Left cardiac atrium (tissue), 4 donors: ENCODE results near the gene CCDC186. TPM values are rescaled to one million over a fixed set of nuclear protein-coding genes. Genes with fewer than 3 reads are reported as not detected.
A peak's percentile ranks its signal among the peaks of the same experiment; 100 is the strongest.

Experiments
- ATAC-seq, 2 donors: fragments of 200-7000 bp; cut with Tn5 transposase; one replicate each; pipeline ENCODE4 v1.9.1; 2020; ENCODE audit warnings: mild to moderate bottlenecking in 2 of 2, moderate library complexity in 2 of 2
- DNase-seq: peaks from one replicate; pipeline ENCODE4 v3.0.0-alpha.2; 2020
- intact Hi-C, 2 donors: fragments of 100-400 bp; cut with DNase I; formaldehyde crosslinking; loops; one replicate each; pipeline versions ENCODE4 v1.14.1 to v1.15.1; 2022 to 2023
- long read RNA-seq: library from polyadenylated mRNA; unstranded; transcript quantifications from one replicate; pipeline ENCODE4 v2.0.0, GENCODE V29; 2021
- total RNA-seq, 2 donors: library from RNA; stranded (reverse); fragmentation: NEBNext Ultra II Directional; extraction: Animal tissue kit (Norgen Biotek cat#: 25700); gene quantifications; one replicate each; pipeline ENCODE4 v1.2.1, GENCODE V29; 2021
- donor health status: DM: no; HTN: yes; CAD: no.
- donor health status: DM: no; HTN: yes; CAD: no; lungs with severe emphysema.
- donor health status: DM: yes; HTN: yes; CAD: no.
- donor health status: Dilated cardiomyopathy.

Gene CCDC186
- 10 to 100 TPM; 17.9 to 24.3 TPM for total RNA-seq
- long read RNA-seq, partial matches to known transcripts: 10 of 17 reads
- long read RNA-seq, other reads (novel, unspliced or antisense): 3 of 17 reads

DNA sequence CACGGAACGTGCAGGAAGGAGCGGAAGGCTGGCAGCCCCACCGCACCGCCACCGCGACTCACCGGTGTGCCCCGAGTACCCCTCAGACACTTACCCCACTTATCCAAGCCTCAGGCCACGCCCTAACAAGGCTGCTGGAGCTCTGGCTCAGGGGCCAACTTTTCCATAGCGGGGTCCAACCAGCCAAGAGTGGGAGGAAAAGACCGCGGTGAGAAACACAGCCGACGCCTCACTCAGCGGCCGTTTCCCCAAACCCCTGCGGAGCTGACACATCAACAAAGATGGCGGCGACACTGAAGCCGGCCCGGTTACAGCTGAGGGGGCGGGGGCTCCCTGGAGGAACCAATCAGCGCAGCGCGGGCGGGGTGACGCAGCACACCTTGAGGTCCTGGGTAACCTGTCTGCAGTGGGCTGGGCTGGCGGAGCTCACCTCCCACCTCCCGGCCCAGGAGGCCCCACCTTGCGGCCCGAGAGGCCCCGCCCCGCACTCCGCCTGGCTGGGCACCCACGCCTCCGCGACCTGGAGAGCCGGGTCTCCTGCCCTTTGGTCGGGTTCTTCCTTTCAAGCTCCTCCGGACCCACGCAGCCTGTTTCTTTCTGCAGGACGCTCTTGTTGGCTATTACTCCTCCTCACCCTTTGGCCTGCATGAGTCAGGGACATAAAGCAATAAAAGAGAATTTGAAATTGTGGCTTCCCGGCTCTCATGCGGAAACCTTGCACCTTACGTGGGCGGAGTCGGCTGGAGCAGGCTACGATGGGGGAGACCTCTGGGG is at the start of gene CCDC186:
TSS of gene CCDC186 (minus strand) at position 283 of the 774 bp plus-strand sequence. CDS start 10,935 bp downstream, outside the sequence.
- ATAC-seq (peak; percentile 99), DNase-seq (peak; percentile 96)
- intact Hi-C loops: no loop called here

- intact Hi-C loops: no loop called here
- ATAC-seq: no peak
- no peak for DNase-seq
Observed at GRCh38 chr10:114223066-114223465, 49.1 kb upstream of the CCDC186 start.

GRCh38 chr10:114221235-114221634 is 47.2 kb upstream of the CCDC186 start:
- no peak for DNase-seq
- intact Hi-C loops: no loop called here
- ATAC-seq: no peak

GRCh38 chr10:114220281-114220680 is 46.3 kb upstream of the CCDC186 start:
- DNase-seq (no peak), ATAC-seq (no peak)
- intact Hi-C loops: no loop called here

- DNase-seq (no peak), ATAC-seq (no peak)
- intact Hi-C loops: no loop called here
Observed at GRCh38 chr10:114215033-114215432, 41.0 kb upstream of the CCDC186 start.

DNA sequence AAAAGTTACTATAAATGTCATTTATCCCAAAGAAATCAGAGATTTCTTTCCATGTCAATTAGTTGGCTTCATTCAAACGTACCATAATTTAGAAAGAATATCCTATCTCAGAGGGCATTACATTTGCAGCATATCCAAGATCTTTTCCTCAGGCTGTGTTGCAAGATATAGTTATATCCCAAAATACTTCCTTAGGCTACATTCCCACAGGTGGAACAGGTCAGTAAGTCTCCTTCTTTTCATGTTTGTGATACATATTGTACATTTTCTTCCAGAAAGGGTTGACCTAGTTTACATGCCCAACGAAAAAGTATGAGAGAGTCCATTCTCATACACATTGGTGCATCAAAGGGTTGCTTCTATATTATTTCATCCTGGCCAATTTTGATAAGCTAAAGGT is 38.1 kb upstream of the CCDC186 start:
- intact Hi-C loops: no loop called here
- no peak for ATAC-seq
- no peak for DNase-seq

DNA sequence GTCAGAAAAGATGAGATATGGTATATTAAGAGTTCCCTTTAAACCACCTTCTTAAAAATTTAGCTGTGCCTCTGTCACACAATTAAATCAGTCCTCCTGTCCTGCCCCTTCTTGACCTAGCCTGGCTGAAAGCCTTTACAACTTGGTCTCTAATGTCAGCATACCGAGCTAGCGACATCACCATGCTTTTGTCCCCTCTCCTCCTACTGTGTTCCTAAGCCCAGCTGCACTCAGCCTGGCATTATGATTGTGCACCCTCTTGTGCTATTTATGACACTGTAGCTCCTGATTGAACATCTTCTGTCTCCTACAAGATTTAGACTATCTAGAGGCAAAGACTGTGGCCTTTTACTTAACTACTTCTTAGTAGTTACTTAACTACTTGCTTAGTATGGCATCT is 34.3 kb upstream of the CCDC186 start:
- ATAC-seq: peak in 1 of 2 donors; percentile 35
- intact Hi-C loops: no loop called here
- DNase-seq: no peak

- DNase-seq: no peak
- intact Hi-C loops: no loop called here
- ATAC-seq: no peak
Observed at GRCh38 chr10:114207349-114207748, 33.3 kb upstream of the CCDC186 start.

DNA sequence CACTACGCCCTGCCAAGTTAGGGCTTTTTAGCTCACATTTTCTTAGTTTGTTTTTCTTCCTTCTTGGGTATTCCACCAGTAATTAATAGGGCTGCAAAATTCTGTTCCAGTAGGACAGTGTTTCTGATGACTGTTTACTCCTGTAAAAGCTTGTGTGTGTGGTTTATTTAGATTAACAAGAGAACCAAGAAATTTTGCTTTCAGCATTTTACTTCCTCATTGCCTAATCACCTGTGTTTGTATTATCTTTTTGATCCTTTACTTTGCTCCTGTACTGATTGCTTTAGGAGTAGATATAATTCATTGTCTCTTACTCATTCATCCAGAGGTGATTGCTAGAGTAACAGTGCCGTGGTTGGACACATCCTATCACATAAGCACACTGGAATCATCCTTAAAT is 32.9 kb upstream of the CCDC186 start:
- intact Hi-C loops: no loop called here

DNA sequence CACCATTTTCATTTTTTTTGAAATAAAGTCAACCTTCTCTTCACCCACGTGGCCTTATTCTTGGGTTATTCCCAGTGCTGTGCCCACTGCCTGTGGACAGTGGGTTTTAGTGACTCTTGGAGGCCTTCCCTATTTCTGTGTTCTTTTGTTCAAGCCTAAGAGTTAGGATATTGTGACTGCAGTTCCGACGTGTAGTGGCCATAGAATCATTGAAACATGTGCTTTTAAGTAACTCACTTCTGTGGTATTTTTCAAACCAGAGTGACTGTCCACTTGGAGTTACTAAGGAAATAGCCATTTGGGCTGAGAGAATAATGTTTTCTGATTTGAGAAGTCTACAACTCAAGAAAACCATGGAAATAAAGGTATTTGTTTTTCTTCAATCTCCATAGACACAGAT is 28.8 kb upstream of the CCDC186 start:
- DNase-seq (no peak), ATAC-seq (no peak)
- intact Hi-C loops: no loop called here

More for the DNA sequence above, 32.9 kb upstream of the CCDC186 start:
- DNase-seq (no peak), ATAC-seq (no peak)

DNA sequence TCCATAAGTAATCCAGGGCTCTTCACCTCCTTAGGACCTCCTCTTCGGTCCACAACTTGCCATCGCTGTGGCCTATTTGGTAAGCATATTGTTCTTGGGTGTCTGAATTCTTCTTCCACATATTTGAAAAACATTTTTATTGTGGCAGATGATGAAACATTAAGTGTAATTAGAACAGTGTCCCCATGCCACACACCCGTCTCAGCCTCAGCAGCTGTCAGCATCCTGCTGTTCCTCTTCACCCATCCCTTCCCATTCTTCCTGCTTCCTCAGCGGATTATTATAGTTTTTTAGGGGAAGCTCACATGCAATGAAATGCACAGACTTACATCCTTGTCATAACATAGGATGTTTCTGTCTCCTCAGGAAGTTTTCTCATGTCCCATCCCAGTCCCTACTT is 25.2 kb upstream of the CCDC186 start:
- ATAC-seq: peak in 1 of 2 donors; percentile 22
- intact Hi-C loops: no loop called here
- no peak for DNase-seq

DNA sequence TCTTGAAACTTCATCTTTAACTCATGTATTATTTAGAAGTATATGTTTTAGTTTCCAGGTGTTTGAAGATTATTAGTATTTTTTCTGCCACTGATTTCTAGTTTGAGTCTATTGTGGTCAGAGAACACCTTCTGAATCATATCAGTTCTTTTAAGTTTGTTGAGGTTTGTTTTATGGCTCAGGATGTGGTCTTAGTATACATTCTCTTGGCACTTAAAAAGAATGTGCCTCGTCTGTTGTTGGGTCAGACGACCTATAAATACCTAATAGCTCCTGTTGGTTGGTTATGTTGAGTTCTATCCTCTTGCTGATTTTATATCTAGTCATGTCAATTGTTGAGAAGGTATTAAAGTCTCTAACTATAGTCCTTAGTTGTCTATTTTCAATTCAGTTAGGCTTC is 21.1 kb upstream of the CCDC186 start:
- intact Hi-C loops: no loop called here
- no peak for DNase-seq
- ATAC-seq: no peak

GRCh38 chr10:114189700-114190099 is 15.7 kb upstream of the CCDC186 start:
- DNase-seq: no peak
- no peak for ATAC-seq
- intact Hi-C loops: no loop called here

DNA sequence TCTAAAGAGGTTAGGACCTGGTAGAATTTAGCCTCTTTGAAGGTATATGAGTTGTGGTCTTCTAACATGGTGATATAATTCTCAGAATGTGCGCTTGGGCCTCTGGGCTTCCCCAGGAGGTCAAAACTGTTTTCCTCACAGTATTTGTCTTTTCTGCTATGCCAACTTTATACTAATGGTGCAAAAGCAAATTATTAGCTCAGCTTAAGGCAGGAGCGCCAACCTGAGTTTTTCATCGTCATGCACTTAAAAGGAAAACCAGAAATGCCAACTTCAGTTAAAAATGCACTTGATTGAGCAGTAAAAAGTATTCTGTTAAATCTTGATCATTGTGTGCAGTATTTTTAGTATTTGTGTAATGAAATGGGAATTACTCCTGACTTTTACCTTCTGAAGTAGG is 14.9 kb upstream of the CCDC186 start:
- no peak for DNase-seq

DNA sequence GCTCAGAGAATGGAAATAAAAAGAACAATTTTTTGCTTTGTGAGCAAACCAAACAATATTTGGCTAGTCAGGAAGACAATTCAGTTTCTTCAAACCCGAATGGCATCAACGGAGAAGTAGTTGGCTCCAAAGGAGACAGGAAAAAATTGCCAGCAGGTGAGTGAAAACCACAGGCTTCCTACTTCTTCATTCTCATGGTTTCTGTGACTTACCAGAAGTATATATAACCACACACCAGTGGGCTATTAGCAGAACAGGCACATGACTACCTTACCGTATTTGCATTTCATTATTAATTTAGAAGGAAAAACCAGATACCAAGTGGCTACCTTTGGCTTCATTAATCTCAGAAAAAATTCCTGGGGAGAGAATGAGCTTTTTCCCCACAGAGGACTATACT is 14.0 kb upstream of the CCDC186 start:
- intact Hi-C loops: no loop called here
- DNase-seq: no peak
- no peak for ATAC-seq

More for the DNA sequence above, 14.9 kb upstream of the CCDC186 start:
- intact Hi-C loops: no loop called here
- ATAC-seq: no peak

- intact Hi-C loops: no loop called here
- no peak for ATAC-seq
- DNase-seq: no peak
Observed at GRCh38 chr10:114184276-114184675, 10.3 kb upstream of the CCDC186 start.

DNA sequence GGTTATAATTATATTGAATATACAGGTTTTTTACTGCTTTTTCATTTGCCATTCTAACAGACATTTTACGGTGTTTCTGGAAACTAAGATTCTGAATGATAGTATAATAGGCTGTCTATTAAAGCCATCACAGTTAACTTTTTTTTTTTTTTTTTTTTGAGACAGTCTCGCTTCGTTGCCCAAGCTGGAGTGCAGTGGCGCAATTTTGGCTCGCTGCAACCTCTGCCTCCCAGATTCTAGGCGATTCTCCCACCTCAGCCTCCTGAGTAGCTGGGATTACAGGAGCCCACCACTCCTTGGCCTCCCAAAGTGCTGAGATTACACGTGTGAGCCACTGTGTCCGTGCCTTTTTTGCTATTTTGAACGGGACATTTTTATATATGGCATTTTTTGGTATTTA is 9.6 kb upstream of the CCDC186 start:
- ATAC-seq (no peak), DNase-seq (no peak)
- intact Hi-C loops: no loop called here

DNA sequence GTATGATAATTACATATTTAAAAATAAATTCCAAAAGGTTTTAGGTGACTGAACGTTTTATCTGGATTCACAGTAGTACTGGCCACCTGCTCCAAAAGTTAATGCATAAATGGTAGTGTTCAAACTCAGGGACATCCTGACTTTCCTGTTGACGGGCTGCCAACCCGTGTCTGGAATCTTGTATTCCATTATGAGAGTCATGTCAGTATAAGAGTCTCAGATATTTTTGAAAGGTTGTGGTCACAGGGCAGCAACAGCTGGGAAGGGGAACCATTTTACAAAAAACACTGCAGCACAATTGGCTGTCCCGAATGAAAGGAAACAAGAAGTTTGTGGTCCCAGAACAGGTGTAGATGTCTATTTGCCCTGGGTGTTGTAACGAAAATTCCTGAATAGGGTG is 8.0 kb upstream of the CCDC186 start:
- peak; percentile 44 to 85 for ATAC-seq
- intact Hi-C loops: no loop called here
- peak; percentile 70 for DNase-seq

DNA sequence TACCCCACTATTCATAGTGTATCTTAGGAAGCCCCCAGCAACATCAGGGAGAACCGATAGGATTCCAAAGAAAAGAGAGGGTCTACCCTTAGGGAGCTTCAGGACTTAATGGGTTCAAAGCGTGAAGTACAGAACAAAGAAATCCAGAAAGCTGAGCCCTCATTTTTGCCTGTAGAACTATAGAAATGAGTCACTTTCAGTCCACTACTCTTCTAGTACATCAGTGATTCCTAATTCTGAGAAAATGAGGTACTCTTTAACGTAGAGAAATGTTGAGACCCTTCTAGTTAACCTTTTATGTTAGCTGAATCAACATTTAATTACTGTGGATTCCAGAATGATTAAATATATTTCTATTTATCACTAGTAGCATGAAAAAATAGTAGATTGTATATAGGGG is 6.9 kb upstream of the CCDC186 start:
- no peak for DNase-seq
- no peak for ATAC-seq
- intact Hi-C loops: no loop called here

GRCh38 chr10:114179747-114180146 is 5.7 kb upstream of the CCDC186 start:
- DNase-seq: no peak
- intact Hi-C loops: no loop called here
- ATAC-seq: no peak

- intact Hi-C loops: no loop called here
- ATAC-seq (no peak), DNase-seq (no peak)
Observed at GRCh38 chr10:114179148-114179547, 5.1 kb upstream of the CCDC186 start, which contains the start of gene TDRD1. Gene TDRD1 (plus strand): TSS chr10:114179353. CDS start chr10:114187832, 8,479 bp downstream.
